HFF-Myc (cell line): ENCODE results near the gene C1QTNF9B.

Experiments
- DNase-seq: peaks from one replicate; pipeline ENCODE4 v3.0.0-alpha.2; 2011; ENCODE audit warnings: low read depth; ENCODE audit errors: extremely low read depth
- H3K4me3 ChIP-seq: replicated peaks from 2 replicates; pipeline ENCODE4 v1.5.1; 2011; ENCODE audit warnings: low read depth, mild to moderate bottlenecking, control low read depth, low read length
- CTCF ChIP-seq: IDR thresholded peaks from 2 replicates; pipeline ENCODE4 v1.5.1; 2012; ENCODE audit warnings: mild to moderate bottlenecking, low read depth, low read length, control low read depth; ENCODE audit errors: missing control alignments

The C1QTNF9B gene

GRCh38 chr13:23848646-23849141 is 48.6 kb downstream of the C1QTNF9B start:
- no peak for TF ChIP-seq CTCF
- H3K4me3 ChIP-seq, result no peak overlapping the region
- no peak for DNase-seq

- H3K4me3 ChIP-seq, result no peak overlapping the region
- TF ChIP-seq CTCF, result no peak
- no peak for DNase-seq
Measured at GRCh38 chr13:23848019-23848418, 49.3 kb downstream of the C1QTNF9B start.

- DNase-seq, result no peak
- H3K4me3 ChIP-seq, result no peak overlapping the region
- no peak for TF ChIP-seq CTCF
Measured at GRCh38 chr13:23847497-23847896, 49.8 kb downstream of the C1QTNF9B start.

GRCh38 chr13:23845105-23845725 is 52.1 kb downstream of the C1QTNF9B start:
- H3K4me3 ChIP-seq, result no peak overlapping the region

GRCh38 chr13:23844132-23844531 is 53.2 kb downstream of the C1QTNF9B start:
- H3K4me3 ChIP-seq, result no peak overlapping the region
- no peak for DNase-seq
- TF ChIP-seq CTCF, result no peak

More at GRCh38 chr13:23845105-23845725, 52.1 kb downstream of the C1QTNF9B start:
- TF ChIP-seq CTCF, result no peak
- no peak for DNase-seq

- H3K4me3 ChIP-seq, result no peak overlapping the region
- no peak for DNase-seq
- TF ChIP-seq CTCF, result no peak
Measured at GRCh38 chr13:23843436-23843835, 53.9 kb downstream of the C1QTNF9B start.

- H3K4me3 ChIP-seq, result no peak overlapping the region
- no peak for TF ChIP-seq CTCF
- DNase-seq, result no peak
Measured at GRCh38 chr13:23842406-23842805, 54.9 kb downstream of the C1QTNF9B start.
